ENCODE measurements around the gene CYP3A7. TPM values are rescaled to one million over a fixed set of nuclear protein-coding genes. Genes with fewer than 3 reads are reported as not detected.
"Not testable (repeated sequence)": the region's sequence is repeated elsewhere in the genome, so short reads cannot be mapped to it uniquely, and the experiment has no call there.

CYP3A7 gene
- total RNA-seq, 2 experiments from 2014 or later: not detected

DNA sequence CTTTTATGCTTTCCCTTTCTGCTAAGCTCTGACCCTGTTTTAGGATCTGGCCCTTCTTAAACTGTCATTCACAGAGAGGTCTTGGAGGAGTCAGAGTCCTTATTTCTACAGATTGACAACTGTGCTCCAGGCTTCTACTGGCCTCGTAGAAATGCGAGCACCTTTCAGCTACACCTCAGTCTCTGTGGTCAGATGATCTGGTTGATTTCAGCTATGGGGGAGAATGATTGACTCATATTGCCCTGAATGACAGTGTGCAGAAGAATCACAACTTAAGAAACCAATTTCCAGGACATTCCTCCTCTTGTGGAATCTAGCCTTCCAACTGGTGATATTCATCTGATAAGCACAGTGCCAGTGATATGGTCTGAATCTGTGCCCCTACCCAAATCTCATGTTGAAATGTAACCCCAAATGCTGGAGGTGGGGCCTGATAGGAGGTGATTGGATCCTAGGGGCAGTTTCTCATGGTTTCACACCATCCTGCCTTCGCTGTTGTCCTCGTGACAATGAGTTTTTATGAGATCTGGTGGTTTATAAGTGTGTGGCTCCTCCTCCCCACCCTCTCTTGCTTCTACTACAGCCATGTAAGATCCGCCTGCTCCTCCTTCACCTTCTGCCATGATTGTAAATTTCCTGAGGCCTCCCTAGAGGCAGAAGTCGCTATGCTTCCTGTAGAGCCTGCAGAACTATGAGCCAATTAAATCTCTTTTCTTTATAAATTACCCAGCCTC, 14.0 kb upstream of the CYP3A7 start:
- no peak overlapping the region for H3K4me3 Mint-ChIP-seq
- H3K27me3 Mint-ChIP-seq: peaks cover 3% of the 10 kb centered on the region
- TF ChIP-seq, protein P1, sequence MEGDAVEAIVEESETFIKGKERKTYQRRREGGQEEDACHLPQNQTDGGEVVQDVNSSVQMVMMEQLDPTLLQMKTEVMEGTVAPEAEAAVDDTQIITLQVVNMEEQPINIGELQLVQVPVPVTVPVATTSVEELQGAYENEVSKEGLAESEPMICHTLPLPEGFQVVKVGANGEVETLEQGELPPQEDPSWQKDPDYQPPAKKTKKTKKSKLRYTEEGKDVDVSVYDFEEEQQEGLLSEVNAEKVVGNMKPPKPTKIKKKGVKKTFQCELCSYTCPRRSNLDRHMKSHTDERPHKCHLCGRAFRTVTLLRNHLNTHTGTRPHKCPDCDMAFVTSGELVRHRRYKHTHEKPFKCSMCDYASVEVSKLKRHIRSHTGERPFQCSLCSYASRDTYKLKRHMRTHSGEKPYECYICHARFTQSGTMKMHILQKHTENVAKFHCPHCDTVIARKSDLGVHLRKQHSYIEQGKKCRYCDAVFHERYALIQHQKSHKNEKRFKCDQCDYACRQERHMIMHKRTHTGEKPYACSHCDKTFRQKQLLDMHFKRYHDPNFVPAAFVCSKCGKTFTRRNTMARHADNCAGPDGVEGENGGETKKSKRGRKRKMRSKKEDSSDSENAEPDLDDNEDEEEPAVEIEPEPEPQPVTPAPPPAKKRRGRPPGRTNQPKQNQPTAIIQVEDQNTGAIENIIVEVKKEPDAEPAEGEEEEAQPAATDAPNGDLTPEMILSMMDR (IDR thresholded peaks at IDR 0.05): no peak
- H3K36me3 Mint-ChIP-seq (ENCODE audit: low read depth): no peaks in the 10 kb centered on the region
- ATAC-seq: peak; percentile 39
- intact Hi-C loops (cut with micrococcal nuclease): no loop called here
- H3K27ac Mint-ChIP-seq: no peak overlapping the region
- ChIA-PET CTCF (no interaction called here), POLR2A (no interaction called here)
- H3K9me3 Mint-ChIP-seq: no peaks in the 10 kb centered on the region
- H3K4me1 Mint-ChIP-seq (ENCODE audit: low read depth): no peaks in the 10 kb centered on the region
- DNase-seq: no peak

DNA sequence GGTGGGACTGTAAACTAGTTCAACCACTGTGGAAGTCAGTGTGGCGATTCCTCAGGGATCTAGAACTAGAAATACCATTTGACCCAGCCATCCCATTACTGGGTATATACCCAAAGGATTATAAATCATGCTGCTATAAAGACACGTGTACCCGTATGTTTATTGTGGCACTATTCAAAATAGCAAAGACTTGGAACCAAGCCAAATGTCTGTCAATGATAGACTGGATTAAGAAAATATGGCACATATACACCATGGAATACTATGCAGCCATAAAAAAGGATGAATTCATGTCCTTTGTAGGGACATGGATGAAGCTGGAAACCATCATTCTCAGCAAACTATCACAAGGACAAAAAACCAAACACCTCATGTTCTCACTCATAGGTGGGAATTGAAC, 11.9 kb upstream of the CYP3A7 start:
- ATAC-seq; CTCF ChIA-PET; H3K4me1 Mint-ChIP-seq (ENCODE audit: low read depth); DNase-seq; H3K27ac Mint-ChIP-seq; H3K4me3 Mint-ChIP-seq; H3K36me3 Mint-ChIP-seq (ENCODE audit: low read depth); POLR2A ChIA-PET; H3K27me3 Mint-ChIP-seq; H3K9me3 Mint-ChIP-seq; intact Hi-C loops (cut with micrococcal nuclease): not testable (repeated sequence)

DNA sequence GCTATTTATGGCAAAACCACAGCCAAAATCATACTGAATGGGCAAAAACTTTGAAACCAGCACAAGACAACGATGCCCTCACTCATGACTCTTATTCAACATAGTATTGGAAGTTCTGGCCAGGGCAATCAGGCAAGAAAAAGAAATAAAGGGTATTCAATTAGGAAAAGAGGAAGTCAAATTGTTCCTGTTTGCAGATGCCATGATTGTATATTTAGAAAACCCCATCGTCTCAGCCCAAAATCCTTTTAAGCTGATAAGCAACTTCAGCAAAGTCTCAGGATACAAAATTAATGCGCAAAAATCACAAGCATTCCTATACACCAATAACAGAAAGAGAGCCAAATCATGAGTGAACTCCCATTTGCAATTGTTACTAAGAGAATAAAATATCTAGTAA, 10.4 kb upstream of the CYP3A7 start:
- H3K27me3 Mint-ChIP-seq; DNase-seq; H3K4me1 Mint-ChIP-seq (ENCODE audit: low read depth); ATAC-seq; H3K27ac Mint-ChIP-seq; H3K4me3 Mint-ChIP-seq; CTCF ChIA-PET; H3K36me3 Mint-ChIP-seq (ENCODE audit: low read depth); intact Hi-C loops (cut with micrococcal nuclease); POLR2A ChIA-PET; H3K9me3 Mint-ChIP-seq: not testable (repeated sequence)

DNA sequence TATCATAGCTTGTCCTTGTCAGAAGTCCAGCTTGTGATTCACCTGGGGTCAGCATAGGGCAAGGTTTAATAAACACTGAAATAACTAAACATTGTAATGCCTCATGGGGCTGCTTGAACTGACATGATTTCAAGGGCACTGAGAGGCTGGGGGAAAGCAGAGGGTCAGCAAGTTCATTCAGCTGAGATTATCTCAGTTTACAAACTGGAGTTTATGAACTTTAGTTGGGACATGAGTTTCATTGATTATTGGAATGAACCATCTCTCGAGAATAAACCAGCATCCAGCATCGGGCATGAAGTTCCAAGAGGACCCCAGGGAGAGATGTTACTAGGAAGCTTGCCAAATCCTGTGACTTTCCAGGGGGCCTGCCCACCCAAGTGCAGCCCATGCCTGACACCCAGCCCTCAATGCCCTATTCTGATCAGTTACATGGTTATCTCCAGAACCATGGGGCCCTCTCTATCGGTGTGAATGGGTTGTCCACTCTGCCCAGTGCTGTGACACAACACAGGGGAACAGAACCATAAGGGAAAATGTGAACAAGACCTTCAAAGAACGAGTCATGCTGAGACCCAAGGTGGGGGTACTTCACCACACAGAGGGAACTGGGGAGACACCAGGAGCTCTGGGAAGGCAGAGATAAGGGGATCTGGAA, 7.9 kb upstream of the CYP3A7 start:
- POLR2A ChIA-PET: no interaction called here
- no peak for ATAC-seq
- no peaks in the 10 kb centered on the region for H3K9me3 Mint-ChIP-seq
- intact Hi-C loops (cut with micrococcal nuclease): no loop called here
- H3K4me1 Mint-ChIP-seq (ENCODE audit: low read depth): peaks cover 16% of the 10 kb centered on the region
- peaks cover 18% of the 10 kb centered on the region for H3K36me3 Mint-ChIP-seq (ENCODE audit: low read depth)
- CTCF ChIA-PET: no interaction called here
- H3K4me3 Mint-ChIP-seq: no peak overlapping the region
- TF ChIP-seq, protein P1 (IDR thresholded peaks at IDR 0.05): no peak
- no peak for DNase-seq
- peaks cover 5% of the 10 kb centered on the region for H3K27me3 Mint-ChIP-seq
- no peak overlapping the region for H3K27ac Mint-ChIP-seq

DNA sequence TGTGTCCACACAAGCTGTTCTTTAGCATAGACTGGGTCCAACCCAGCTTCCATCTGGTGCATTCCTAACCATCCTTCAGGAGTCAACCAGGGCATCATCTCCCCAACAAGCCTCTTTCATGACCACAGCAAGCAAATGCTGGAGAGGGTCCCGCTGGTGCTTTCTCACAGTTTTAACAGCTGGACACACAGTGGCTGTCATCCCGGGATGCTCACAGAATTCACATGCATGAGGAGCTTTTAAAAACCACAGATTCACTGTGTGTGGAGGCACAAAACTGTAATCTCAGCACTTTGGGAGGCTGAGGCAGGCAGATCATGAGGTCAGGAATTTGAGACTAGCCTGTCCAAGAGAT, 6.4 kb upstream of the CYP3A7 start:
- POLR2A ChIA-PET: interaction anchor here (0.6 kb wide), 1 partner anchor 47 kb away, joined by 3 read pairs; no protein-coding TSS in a partner anchor
- Mint-ChIP-seq H3K9me3 (no peaks in the 10 kb centered on the region), H3K27ac (no peak overlapping the region), H3K27me3 (peaks cover 5% of the 10 kb centered on the region), H3K36me3 (ENCODE audit: low read depth) (peaks cover 21% of the 10 kb centered on the region), H3K4me3 (no peak overlapping the region), H3K4me1 (ENCODE audit: low read depth) (peaks cover 16% of the 10 kb centered on the region)
- TF ChIP-seq, protein P1 (IDR thresholded peaks at IDR 0.05): no peak
- intact Hi-C loops (cut with micrococcal nuclease): no loop called here
- ATAC-seq (no peak), DNase-seq (no peak)
- CTCF ChIA-PET: no interaction called here
